ENCODE results near the gene KNG1.

The KNG1 gene

GRCh38 chr3:186790261-186790981 is 73.3 kb downstream of the KNG1 start:
- H3K4me3 ChIP-seq (ENCODE audit: low read depth, low read length): no peak overlapping the region
- no peak for DNase-seq (ENCODE audit: low read depth)

All from skeletal muscle cell (primary cell).